Measurements from ENCODE around the gene SOX6. TPM values are rescaled to one million over a fixed set of nuclear protein-coding genes. Genes with fewer than 3 reads are reported as not detected.

SOX6 gene
- total RNA-seq, 6 experiments from 2014 or later, result 3.3 to 16.1 (median 7.8) TPM

DNA sequence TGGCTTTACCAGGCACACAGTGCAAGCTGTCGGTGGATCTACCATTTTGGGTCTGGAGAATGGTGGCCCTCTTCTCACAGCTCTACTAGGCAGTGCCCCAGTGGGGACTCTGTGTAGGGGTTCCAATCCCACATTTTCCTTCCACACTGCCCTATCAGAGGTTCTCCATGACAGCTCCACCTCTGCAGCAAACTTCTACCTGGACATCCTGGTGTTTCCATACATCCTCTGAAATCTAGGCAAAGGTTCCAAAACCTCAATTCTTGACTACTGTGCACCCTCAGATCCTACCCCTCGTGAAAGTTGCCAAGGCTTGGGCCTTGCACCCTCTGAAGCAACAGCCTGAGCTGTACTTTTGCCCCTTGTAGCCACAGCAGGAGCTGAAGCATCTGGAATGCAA, 108.1 kb downstream of the SOX6 start:
- ATAC-seq, result no peak
- intact Hi-C loops (cut with DNase I), result no loop called here

DNA sequence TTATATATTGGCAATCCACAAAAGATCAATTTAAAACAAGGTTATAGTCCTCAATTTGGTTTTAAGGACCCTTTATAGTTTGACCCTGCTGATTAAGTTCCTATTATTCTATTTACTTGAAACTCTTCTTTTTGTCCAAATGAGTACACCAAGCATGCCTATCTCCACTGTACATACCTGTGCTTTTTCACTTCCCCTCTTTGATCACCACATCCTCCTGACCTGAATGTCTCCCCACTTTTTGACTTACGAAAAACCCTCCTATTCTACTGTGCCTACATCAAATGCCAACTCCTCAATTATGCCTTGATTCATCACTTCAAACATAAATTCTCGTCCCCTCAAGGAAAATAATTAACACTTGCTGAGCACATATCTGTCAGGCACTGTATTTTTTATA, 113.5 kb downstream of the SOX6 start:
- no peak for TF ChIP-seq POLR2A (IDR thresholded peaks at IDR 0.05)
- TF ChIP-seq, protein P1, sequence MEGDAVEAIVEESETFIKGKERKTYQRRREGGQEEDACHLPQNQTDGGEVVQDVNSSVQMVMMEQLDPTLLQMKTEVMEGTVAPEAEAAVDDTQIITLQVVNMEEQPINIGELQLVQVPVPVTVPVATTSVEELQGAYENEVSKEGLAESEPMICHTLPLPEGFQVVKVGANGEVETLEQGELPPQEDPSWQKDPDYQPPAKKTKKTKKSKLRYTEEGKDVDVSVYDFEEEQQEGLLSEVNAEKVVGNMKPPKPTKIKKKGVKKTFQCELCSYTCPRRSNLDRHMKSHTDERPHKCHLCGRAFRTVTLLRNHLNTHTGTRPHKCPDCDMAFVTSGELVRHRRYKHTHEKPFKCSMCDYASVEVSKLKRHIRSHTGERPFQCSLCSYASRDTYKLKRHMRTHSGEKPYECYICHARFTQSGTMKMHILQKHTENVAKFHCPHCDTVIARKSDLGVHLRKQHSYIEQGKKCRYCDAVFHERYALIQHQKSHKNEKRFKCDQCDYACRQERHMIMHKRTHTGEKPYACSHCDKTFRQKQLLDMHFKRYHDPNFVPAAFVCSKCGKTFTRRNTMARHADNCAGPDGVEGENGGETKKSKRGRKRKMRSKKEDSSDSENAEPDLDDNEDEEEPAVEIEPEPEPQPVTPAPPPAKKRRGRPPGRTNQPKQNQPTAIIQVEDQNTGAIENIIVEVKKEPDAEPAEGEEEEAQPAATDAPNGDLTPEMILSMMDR (IDR thresholded peaks at IDR 0.05), result no peak
- intact Hi-C loops (cut with DNase I), result no loop called here
- H3K27ac ChIP-seq, result no peak overlapping the region
- H3K36me3 ChIP-seq, result no peaks in the 10 kb centered on the region
- no peak for DNase-seq
- ATAC-seq, result no peak
- no peaks in the 10 kb centered on the region for H3K4me1 ChIP-seq
- peaks cover 0 to 5% (median 0%) of the 10 kb centered on the region in 4 donors for H3K9me3 ChIP-seq
- H3K27me3 ChIP-seq, result no peaks in the 10 kb centered on the region
- no peak overlapping the region for H3K4me3 ChIP-seq
- WGBS (ENCODE audit: insufficient coverage, low coverage, low lambda C conversion rate, missing lambda C conversion rate), result 62% methylated on average over 2 of the region's 2 CpGs

More for the DNA sequence above, 108.1 kb downstream of the SOX6 start:
- Histone ChIP-seq H3K27me3 (no peaks in the 10 kb centered on the region), H3K36me3 (no peaks in the 10 kb centered on the region), H3K4me3 (no peak overlapping the region), H3K4me1 (no peaks in the 10 kb centered on the region), H3K9me3 (peaks cover 0 to 5% (median 0%) of the 10 kb centered on the region in 4 donors), H3K27ac (no peak overlapping the region)
- WGBS (ENCODE audit: insufficient coverage, low coverage, low lambda C conversion rate, missing lambda C conversion rate), result 25% methylated on average over 1 of the region's 2 CpGs
- DNase-seq, result no peak
- TF ChIP-seq, protein P1 (IDR thresholded peaks at IDR 0.05), result no peak
- TF ChIP-seq POLR2A (IDR thresholded peaks at IDR 0.05), result no peak

DNA sequence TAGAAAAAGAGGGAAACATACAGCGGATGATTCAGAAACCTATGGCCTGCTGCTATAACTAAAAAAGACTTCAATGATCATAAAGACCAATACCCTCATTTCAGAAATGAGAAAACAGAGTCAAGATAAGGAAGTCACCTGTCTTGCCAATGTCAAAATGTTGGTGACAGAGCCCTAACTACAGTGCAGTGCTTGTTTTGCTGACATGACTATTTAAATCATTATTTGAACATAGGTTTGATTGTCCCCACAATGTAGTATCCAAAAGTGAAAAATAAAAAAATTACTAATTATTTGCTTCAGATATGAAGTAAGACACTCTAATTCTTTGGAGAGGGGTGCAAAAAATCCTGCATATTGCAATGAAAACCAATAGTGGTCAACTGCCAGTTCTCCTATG, 115.7 kb downstream of the SOX6 start:
- DNase-seq, result no peak
- no peak for ATAC-seq
- Histone ChIP-seq H3K4me1 (no peaks in the 10 kb centered on the region), H3K9me3 (peaks cover 0 to 5% (median 0%) of the 10 kb centered on the region in 4 donors), H3K4me3 (no peak overlapping the region), H3K27me3 (no peaks in the 10 kb centered on the region), H3K36me3 (no peaks in the 10 kb centered on the region), H3K27ac (no peak overlapping the region)
- WGBS (ENCODE audit: insufficient coverage, low coverage, low lambda C conversion rate, missing lambda C conversion rate), result 88% methylated on average over 1 of the region's 1 CpG
- intact Hi-C loops (cut with DNase I), result no loop called here
- no peak for TF ChIP-seq POLR2A (IDR thresholded peaks at IDR 0.05)
- TF ChIP-seq, protein P1 (IDR thresholded peaks at IDR 0.05), result no peak

DNA sequence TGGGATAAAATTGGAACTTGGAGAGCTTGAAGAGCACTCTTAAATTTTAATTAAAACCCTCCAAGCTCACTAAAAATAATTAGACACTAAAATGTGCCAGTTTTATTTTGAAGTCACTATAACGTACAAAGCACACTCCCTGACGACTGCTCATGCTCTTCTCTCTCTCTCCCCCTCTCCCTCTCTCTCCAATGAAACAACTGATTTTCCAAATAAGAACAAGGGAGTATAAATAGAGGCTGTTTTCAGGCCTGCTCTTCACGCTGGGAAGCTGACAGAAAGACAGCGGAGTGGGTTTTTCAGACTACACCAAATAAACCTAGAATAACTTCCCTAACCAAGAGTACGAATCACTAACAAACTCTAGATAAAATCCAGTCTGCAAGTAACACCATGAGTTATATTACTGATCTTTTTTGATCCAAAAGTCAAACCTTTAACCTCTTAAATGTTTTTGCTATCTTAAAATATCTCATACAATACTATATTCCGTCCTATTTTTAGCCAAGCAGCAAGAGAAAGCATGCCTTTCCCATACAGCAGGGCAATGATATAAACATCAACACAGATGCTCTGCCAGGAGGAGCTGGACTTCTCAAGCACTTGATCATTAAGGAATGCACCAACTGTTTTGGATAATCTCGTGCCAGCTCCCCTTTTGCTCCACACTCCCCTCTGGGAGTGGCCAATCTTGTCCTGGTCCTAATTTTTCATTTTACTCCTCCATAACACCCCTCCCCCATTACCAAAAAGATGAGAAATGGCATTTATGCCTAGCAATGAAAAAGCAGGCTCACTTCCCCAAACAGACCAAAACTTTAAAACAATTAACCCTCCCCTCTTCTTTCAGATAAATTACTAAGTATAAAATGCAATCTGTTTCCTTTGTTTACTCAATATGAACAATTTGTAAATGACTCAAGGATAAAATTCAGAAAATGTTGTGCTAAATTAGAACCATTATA, 116.9 kb downstream of the SOX6 start:
- H3K9me3 ChIP-seq, result no peaks in the 10 kb centered on the region
- intact Hi-C loops (cut with DNase I), result no loop called here
- no peaks in the 10 kb centered on the region for H3K36me3 ChIP-seq
- no peaks in the 10 kb centered on the region for H3K4me1 ChIP-seq
- DNase-seq (no peak), ATAC-seq (no peak)
- 53% methylated on average over 7 of the region's 7 CpGs for WGBS (ENCODE audit: insufficient coverage, low coverage, low lambda C conversion rate, missing lambda C conversion rate)
- H3K4me3 ChIP-seq, result no peak overlapping the region
- H3K27me3 ChIP-seq, result no peaks in the 10 kb centered on the region
- no peak for TF ChIP-seq POLR2A (IDR thresholded peaks at IDR 0.05)
- H3K27ac ChIP-seq, result no peak overlapping the region

DNA sequence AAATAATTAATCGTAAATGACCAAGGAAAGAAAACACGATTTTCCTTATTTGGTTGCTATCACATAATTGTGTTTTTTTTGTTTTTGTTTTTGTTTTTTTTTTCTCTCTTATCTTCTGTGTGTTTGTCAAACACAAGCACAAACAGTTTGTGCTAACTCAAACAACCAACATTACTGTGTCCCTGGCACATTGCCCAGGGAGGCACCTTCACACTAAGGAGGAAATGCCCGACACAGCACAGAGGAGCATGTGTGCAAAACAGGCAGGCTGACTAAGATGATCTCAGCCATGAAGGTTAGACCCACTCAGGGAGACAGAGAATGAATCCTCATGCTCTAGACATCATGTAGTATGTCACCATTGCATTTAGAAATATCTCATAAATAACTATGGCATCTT, 130.1 kb downstream of the SOX6 start:
- intact Hi-C loops (cut with DNase I), result no loop called here
- no peak overlapping the region for H3K4me3 ChIP-seq
- no peaks in the 10 kb centered on the region for H3K9me3 ChIP-seq
- peak; percentile 60 to 85 (median 81) for DNase-seq
- 11% methylated on average over 3 of the region's 3 CpGs for WGBS (ENCODE audit: insufficient coverage, low coverage, low lambda C conversion rate, missing lambda C conversion rate)
- ATAC-seq, result peak; percentile 84 to 99 (median 96)
- H3K27ac ChIP-seq, result no peak overlapping the region
- H3K27me3 ChIP-seq, result no peaks in the 10 kb centered on the region
- TF ChIP-seq, protein P1 (IDR thresholded peaks at IDR 0.05), result no peak
- peaks cover 0 to 15% (median 0%) of the 10 kb centered on the region in 4 donors for H3K4me1 ChIP-seq
- no peaks in the 10 kb centered on the region for H3K36me3 ChIP-seq

Data from right lobe of liver (tissue), 6 donors.